OCI-LY1 (cell line): Measurements from ENCODE around the gene PEAK1.

Experiments
- H2AFZ ChIP-seq: fragments of 200-600 bp; sonication (generic), shearing (Covaris generic); 2 replicates; pipeline ENCODE4 v1.6.0; 2014; ENCODE audit warnings: antibody characterized with exemption, mild to moderate bottlenecking, low read length
- H3F3A ChIP-seq: fragments of 200-600 bp; sonication (generic), shearing (Covaris generic); 2 replicates; pipeline ENCODE4 v1.6.0; 2014; ENCODE audit warnings: mild to moderate bottlenecking, antibody characterized with exemption, low read length, moderate library complexity; ENCODE audit not compliant: insufficient read depth
- H3K27ac ChIP-seq: fragments of 200-600 bp; sonication (generic); 2 replicates; pipeline ENCODE4 v1.5.1; 2014; ENCODE audit warnings: low read length, mixed run types, mild to moderate bottlenecking, low read depth; ENCODE audit not compliant: poor library complexity, severe bottlenecking
- H3K27me3 ChIP-seq: fragments of 200-600 bp; sonication (generic); 2 replicates; pipeline ENCODE4 v1.6.0; 2014; ENCODE audit warnings: antibody characterized with exemption, mild to moderate bottlenecking, low read length, moderate library complexity; ENCODE audit not compliant: insufficient read depth
- H3K36me3 ChIP-seq: fragments of 200-600 bp; sonication (generic); 2 replicates; pipeline ENCODE4 v1.6.1; 2014; ENCODE audit warnings: mild to moderate bottlenecking, antibody characterized with exemption, low read length, moderate library complexity, mixed read lengths; ENCODE audit not compliant: insufficient read depth
- H3K4me1 ChIP-seq: fragments of 200-600 bp; sonication (generic); 2 replicates; pipeline ENCODE4 v1.5.1; 2014; ENCODE audit warnings: mild to moderate bottlenecking, low read length, moderate library complexity; ENCODE audit not compliant: insufficient read depth, severe bottlenecking
- H3K4me2 ChIP-seq: fragments of 200-600 bp; sonication (generic), shearing (Covaris generic); 2 replicates; pipeline ENCODE4 v1.6.1; 2014; ENCODE audit warnings: low read length
- H3K4me3 ChIP-seq: fragments of 200-600 bp; sonication (generic); 2 replicates; pipeline ENCODE4 v1.5.1; 2014; ENCODE audit warnings: low read length, low read depth, mild to moderate bottlenecking, mixed read lengths; ENCODE audit not compliant: poor library complexity, severe bottlenecking
- H3K79me2 ChIP-seq: fragments of 200-600 bp; shearing (Covaris generic); 2 replicates; pipeline ENCODE4 v1.6.1; 2016; ENCODE audit warnings: mixed run types, low read length, mixed read lengths; ENCODE audit not compliant: insufficient read depth
- H3K9ac ChIP-seq: fragments of 200-600 bp; sonication (generic), shearing (Covaris generic); 2 replicates; pipeline ENCODE4 v1.6.1; 2014; ENCODE audit warnings: mild to moderate bottlenecking, low read length, mixed read lengths
- H3K9me2 ChIP-seq: fragments of 200-600 bp; sonication (generic), shearing (Covaris generic); 2 replicates; pipeline ENCODE4 v1.6.1; 2014; ENCODE audit warnings: low read depth, mild to moderate bottlenecking, low read length, mixed read lengths
- H3K9me3 ChIP-seq: fragments of 200-600 bp; shearing (Covaris generic); 2 replicates; pipeline ENCODE4 v1.6.1; 2014; ENCODE audit warnings: low read length, mixed read lengths
- H4K20me1 ChIP-seq: fragments of 200-600 bp; sonication (generic), shearing (Covaris generic); 2 replicates; pipeline ENCODE4 v1.6.0; 2016; ENCODE audit warnings: mild to moderate bottlenecking, low read length; ENCODE audit not compliant: insufficient read depth
- CTCF ChIP-seq: fragments of 200-600 bp; sonication (generic), shearing (Covaris generic); IDR thresholded peaks from 2 replicates; pipeline ENCODE4 v1.5.1; 2017; ENCODE audit warnings: mild to moderate bottlenecking, antibody characterized with exemption, low read length, moderate library complexity, mixed read lengths
- EZH2 ChIP-seq: fragments of 200-600 bp; sonication (generic), shearing (Covaris generic); IDR thresholded peaks from 2 replicates; pipeline ENCODE4 v1.8.0; 2017; ENCODE audit warnings: borderline replicate concordance, mixed run types, mild to moderate bottlenecking, antibody characterized with exemption, low read length, moderate library complexity, mixed read lengths

The PEAK1 gene

GRCh38 chr15:77084436-77084835, 335.5 kb downstream of the PEAK1 start:
- peak overlapping the region; percentile 60; the same call in 1 of the 2 replicates for H2AFZ ChIP-seq
- H4K20me1 ChIP-seq: no peaks in the 10 kb centered on the region
- peak overlapping the region; percentile 50; the same call in 1 of the 2 replicates for H3K9ac ChIP-seq
- H3K27ac ChIP-seq: peak overlapping the region; percentile 61
- TF ChIP-seq CTCF (no peak), EZH2 (no peak)
- H3K9me3 ChIP-seq: no peaks in the 10 kb centered on the region
- H3K36me3 ChIP-seq: no peaks in the 10 kb centered on the region
- H3K4me1 ChIP-seq: peaks cover 29% of the 10 kb centered on the region
- H3K9me2 ChIP-seq: no peaks in the 10 kb centered on the region
- H3K27me3 ChIP-seq: no peaks in the 10 kb centered on the region
- peak overlapping the region; percentile 58 for H3K4me3 ChIP-seq
- no peaks in the 10 kb centered on the region for H3F3A ChIP-seq
- no peaks in the 10 kb centered on the region for H3K79me2 ChIP-seq
- peak overlapping the region; percentile 73 for H3K4me2 ChIP-seq

GRCh38 chr15:77083381-77084160, 336.3 kb downstream of the PEAK1 start:
- Histone ChIP-seq H4K20me1 (no peaks in the 10 kb centered on the region), H2AFZ (peak overlapping the region; percentile 60; the same call in 1 of the 2 replicates), H3K36me3 (no peaks in the 10 kb centered on the region), H3K4me1 (peaks cover 29% of the 10 kb centered on the region), H3K4me3 (peak overlapping the region; percentile 58), H3K9ac (peak overlapping the region; percentile 50; the same call in 1 of the 2 replicates), H3K27me3 (no peaks in the 10 kb centered on the region), H3F3A (no peaks in the 10 kb centered on the region), H3K9me2 (no peaks in the 10 kb centered on the region), H3K79me2 (no peaks in the 10 kb centered on the region), H3K4me2 (peak overlapping the region; percentile 73), H3K27ac (peak overlapping the region; percentile 61), H3K9me3 (no peaks in the 10 kb centered on the region)
- TF ChIP-seq CTCF: no peak
- TF ChIP-seq EZH2: no peak

- Histone ChIP-seq H3K36me3 (no peaks in the 10 kb centered on the region), H3K9me2 (no peaks in the 10 kb centered on the region), H2AFZ (no peak overlapping the region), H3F3A (no peaks in the 10 kb centered on the region), H3K9me3 (no peaks in the 10 kb centered on the region), H3K9ac (no peak overlapping the region), H4K20me1 (no peaks in the 10 kb centered on the region), H3K4me3 (no peak overlapping the region), H3K4me1 (peaks cover 29% of the 10 kb centered on the region), H3K27ac (peak overlapping the region; percentile 20), H3K79me2 (no peaks in the 10 kb centered on the region), H3K27me3 (no peaks in the 10 kb centered on the region), H3K4me2 (no peak overlapping the region)
- no peak for TF ChIP-seq CTCF
Observed at GRCh38 chr15:77081971-77082370, 337.9 kb downstream of the PEAK1 start.
